Measurements from ENCODE around the gene SLC1A2.
"Not testable (repeated sequence)": the region's sequence is repeated elsewhere in the genome, so short reads cannot be mapped to it uniquely, and the experiment has no call there.

Gene SLC1A2

DNA sequence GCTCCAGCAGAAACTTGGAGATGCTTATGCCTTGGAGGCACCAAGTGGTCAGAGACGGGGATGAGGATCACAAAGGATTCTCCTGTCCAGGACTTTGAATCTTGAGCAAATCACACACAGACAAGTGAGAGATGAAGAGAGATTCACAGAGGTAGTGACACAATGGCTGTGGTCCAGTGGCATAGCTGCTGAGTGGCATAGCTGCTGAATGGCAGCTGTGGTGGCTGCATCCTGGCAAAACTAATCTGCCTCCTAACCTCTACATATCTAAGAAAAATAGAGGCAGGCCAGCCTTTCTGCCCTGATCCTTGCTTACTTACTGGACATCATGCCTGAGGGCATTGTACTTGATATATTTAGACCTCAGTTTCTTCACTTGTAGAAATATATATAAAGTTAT is 177.8 kb downstream of the SLC1A2 start:
- no peak for DNase-seq (ENCODE audit: low spot score)

GRCh38 chr11:35241083-35241482 is 178.3 kb downstream of the SLC1A2 start:
- DNase-seq (ENCODE audit: low spot score): no peak

GRCh38 chr11:35239471-35240075 is 179.8 kb downstream of the SLC1A2 start:
- DNase-seq (ENCODE audit: low spot score): no peak

GRCh38 chr11:35238882-35239281 is 180.5 kb downstream of the SLC1A2 start:
- no peak for DNase-seq (ENCODE audit: low spot score)

DNA sequence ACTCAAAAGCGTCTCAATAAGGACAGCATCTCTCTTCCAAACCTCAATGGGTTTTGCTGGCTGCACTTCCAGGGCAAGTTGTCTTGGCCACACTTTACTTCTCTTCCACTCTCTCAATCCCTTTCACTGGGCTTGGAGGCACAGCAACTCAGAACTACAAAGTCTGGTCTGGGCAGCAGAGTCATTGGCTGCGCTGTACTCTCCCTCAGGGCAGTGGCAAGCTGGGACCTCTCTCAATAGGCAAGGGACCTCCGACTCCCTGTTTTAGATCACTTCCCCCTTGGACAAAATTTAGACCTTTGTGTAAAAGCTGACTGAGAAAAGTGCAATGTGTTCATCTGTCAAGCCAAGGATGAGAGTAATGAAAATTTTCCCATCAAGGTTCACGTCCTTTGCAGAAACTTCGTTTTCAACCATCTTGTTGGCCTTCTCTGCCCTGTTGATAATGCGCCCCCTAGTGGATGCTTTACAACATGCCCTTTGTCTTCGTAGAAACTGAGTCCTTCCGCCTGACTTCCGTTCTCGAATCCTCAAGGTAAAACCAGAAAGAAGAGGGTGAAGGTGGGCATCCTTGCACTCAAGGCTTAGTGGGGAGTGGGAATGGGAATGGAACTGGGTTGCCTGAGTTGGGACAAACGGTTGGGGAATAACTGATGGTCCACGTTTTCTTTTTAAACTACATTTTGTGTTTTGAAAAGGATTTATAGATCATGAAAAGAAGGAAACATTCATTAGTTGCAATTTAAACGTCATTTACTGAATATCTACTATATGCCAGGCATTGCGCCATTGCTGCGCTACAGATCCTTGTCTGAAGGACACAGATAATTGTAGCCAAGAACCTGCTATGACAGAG is 181.3 kb downstream of the SLC1A2 start:
- no peak for DNase-seq (ENCODE audit: low spot score)

GRCh38 chr11:35237351-35237750 is 182.0 kb downstream of the SLC1A2 start:
- DNase-seq (ENCODE audit: low spot score): no peak

DNA sequence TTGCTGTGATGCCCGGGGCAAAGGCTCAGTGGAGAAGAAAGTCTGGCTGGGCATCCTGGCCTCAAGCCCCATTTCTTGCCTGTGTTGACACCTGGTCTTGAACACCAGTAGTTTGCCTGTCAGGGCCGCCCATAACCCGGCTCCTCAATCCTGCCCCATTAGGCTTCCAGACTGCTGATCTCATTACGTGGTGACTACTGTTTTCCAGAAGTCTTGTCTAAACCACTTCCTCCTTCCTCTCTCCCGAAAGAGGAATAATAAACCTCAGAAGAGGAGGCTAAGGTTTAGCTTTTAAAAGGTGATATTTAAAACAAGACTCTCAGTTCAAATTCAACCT is 182.7 kb downstream of the SLC1A2 start:
- no peak for DNase-seq (ENCODE audit: low spot score)

DNA sequence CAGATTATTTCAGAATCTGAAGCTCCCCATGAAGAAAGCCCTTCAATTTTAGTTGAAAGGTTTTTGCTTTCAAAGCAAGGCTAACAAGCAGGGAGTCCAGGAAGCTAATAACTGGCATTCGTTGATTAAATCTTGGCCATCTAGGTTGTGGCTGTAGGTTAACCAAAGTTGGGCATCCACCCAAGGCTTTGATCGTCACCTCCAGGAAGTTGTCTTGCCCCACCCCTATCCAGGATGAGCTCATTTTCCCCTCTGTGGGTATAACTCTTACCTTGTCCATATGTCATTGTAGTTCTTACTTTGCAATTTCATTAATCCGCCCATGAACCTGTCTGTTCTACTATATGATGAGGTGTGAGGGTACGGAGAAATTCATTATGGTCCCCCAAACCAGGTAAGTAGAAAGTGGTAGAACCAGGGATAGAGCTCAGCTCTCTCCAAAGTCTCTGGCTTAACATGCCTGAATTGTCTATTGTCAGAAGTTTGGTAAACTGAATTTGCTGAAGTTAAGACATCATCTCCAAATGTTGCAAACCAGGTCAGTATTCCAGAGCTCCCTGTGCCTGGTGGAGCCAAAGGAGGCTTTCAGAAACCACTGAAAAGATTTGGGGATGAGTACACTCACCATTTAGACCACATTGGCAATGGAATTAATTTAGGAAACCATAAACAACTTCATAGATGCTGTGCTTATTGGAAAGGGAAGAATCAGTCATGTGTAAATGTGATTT is 183.3 kb downstream of the SLC1A2 start:
- DNase-seq (ENCODE audit: low spot score): no peak

GRCh38 chr11:35235498-35235897 is 183.9 kb downstream of the SLC1A2 start:
- no peak for DNase-seq (ENCODE audit: low spot score)

DNA sequence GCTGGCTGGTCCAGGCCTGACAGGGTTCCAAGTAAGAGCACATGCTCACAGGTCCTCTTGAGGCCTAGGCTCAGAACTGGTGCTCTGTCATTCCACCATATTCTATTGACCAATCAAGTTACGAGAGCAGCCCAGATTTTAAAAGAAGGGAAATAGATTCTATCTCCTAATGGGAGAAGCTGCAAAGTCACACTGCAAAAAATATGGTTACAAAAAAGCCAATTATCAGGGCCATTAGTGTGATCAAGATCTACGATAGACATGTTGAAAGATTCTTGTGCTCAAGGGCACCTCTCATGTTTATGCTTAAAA is 184.2 kb downstream of the SLC1A2 start:
- no peak for DNase-seq (ENCODE audit: low spot score)

- no peak for DNase-seq (ENCODE audit: low spot score)
These were observed 184.8 kb downstream of the SLC1A2 start for GRCh38 chr11:35234460-35235156.

DNA sequence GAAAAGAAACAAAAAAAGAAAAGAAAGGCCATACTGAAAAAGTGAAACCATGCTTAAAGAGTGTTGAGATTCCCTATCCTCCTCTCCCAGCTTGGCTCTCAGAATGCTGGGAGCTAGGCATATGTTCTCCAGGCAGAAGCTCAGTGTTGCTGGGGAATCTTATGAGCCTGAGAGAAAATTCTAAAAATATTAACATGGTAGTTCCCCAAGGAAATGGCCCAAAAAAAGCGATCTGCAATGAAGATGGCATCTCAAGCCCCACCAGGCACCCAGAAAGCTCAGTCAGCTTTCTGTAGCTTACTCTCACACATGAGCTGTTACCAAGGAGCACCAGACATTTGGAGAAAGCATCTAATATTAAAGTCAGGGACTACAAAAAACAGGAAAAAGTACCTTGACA is 185.8 kb downstream of the SLC1A2 start:
- no peak for DNase-seq (ENCODE audit: low spot score)

DNA sequence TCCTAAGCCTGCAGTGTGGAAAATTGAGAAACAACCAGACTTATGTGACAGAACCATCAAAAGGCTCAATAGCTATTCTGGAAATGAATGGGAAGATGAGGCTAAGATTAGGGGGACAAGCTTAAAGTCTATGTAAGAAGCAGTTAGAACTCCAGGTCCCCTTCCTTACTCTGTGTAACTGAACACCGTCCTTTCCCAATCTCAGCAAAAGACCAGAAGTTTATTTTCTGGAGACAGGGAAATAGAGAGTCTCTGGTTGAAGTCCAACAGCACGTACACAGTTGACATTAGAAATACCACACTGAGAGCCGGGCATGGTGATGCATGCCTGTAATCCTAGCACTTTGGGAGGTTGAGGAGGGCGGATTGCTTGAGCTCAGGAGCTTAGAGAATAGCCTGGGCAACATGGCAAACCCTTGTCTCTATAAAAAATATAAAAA is 186.4 kb downstream of the SLC1A2 start:
- no peak for DNase-seq (ENCODE audit: low spot score)

DNA sequence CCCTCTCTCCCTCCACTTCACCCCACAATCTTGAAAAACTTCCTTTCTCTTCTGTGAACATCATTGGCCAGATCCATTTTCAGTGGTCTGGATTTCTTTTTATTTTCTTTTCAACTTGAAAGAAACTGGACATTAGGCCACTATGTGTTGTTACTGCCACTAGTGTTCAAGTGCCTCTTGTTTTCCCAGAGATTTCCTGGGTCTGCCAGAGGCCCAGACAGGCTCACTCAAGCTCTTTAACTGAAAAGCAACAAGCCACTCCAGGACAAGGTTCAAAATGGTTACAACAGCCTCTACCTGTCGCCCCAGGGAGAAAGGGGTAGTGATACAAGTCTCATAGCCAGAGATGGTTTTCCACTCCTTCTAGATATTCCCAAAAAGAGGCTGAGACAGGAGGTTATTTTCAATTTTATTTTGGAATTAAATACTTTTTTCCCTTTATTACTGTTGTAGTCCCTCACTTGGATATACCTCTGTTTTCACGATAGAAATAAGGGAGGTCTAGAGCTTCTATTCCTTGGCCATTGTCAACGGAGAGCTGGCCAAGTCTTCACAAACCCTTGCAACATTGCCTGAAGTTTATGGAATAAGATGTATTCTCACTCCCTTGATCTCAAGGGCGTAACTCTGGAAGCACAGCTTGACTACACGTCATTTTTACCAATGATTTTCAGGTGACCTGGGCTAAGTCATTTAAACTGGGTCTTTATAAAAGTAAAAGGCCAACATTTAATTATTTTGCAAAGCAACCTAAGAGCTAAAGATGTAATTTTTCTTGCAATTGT is 188.1 kb downstream of the SLC1A2 start:
- no peak for DNase-seq (ENCODE audit: low spot score)

DNA sequence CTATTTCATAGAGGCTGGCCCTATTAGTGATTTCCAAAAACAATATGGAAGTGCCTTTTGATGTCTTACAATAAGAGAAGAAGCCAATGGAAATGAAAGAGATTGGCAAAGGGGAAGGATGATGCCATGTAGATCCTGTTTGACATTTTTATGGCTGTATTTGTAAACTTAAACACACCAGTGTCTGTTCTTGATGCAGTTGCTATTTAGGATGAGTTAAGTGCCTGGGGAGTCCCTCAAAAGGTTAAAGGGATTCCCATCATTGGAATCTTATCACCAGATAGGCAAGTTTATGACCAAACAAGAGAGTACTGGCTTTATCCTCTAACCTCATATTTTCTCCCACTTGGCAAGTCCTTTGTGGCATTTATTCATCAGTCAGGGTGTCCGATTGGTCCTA is 189.0 kb downstream of the SLC1A2 start:
- DNase-seq (ENCODE audit: low spot score): no peak

DNA sequence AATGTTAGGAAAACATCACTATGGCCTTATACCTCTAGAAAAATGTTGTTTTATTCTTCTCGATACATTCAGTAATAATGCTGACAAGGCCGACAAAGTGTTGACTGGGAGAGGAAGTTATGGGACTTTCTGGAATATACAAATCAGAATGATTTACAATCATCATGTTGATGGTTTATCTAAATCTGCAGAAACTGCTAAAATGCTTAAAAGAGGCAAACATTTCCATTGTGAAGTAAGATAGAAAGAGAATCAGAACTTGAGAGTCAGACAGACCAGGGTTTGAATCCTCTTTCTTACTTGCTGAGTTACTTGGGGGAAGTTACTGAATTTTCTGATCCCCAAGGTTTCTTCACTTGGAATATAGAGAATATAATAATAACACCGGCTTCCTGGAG is 191.0 kb downstream of the SLC1A2 start:
- no peak for DNase-seq (ENCODE audit: low spot score)

DNA sequence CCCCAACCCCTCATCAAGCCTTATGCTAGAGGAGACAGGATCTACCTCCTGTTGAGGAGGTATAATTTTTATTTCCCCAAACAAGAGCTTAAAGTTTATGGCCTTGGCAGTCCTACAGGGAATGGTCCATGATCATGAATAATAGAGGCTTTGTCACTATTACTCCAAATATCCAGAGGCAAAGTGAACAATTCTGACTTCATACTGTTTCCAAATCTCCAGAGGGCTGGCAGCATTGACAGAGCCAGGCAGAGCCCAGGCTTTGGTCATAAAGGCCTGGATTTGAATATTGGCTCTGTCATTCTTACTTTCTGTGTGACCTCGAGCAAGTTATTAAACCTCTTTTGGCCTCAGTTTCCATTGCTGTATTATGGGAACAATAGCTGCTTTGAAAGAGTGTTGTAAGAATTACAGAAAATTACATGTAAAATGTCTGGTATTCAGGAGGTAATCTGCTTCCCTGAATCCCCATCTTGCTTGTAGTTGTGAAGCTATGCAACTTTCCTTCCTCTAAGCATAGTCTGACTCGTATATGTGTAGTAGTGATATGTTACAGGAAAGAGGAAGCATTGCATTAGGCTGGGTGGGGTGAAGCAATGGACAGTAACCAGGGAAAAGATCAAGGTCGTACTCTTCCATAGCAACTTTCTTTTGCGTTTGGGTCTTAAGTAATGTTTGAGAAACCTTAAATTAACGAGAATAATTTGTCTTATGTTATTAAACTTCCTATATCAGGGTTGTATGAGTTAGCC is 191.6 kb downstream of the SLC1A2 start:
- DNase-seq (ENCODE audit: low spot score): peak; percentile 63

- not testable (repeated sequence) for DNase-seq (ENCODE audit: low spot score)
These were observed 192.6 kb downstream of the SLC1A2 start for GRCh38 chr11:35226756-35227155.

DNA sequence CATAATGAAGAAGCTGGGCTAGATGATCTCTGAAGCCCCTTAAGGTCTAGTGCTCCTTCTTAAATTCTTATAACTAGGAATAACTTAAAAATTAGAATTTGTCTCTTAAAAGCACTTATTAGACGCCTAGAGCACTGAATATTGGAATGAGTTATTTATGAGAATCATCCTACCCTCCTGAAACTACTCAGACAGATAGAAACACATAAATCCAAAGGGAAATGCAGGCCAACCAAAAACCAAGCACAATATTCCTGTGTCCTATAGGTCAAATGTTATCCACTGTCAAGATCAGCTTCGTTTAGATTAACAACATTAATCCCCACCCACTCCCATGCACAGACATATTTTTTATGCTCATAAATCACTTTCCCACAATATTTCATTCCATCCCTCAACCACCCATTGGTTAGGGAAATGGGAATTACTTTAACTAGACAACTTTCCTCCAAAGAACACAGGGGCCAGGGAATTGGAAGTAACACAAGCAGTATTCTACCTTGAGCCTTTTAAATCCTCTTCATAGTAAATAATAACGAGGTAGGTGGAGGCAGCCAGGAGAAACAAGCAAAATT is 193.3 kb downstream of the SLC1A2 start:
- no peak for DNase-seq (ENCODE audit: low spot score)

- no peak for DNase-seq (ENCODE audit: low spot score)
These were observed 195.4 kb downstream of the SLC1A2 start for GRCh38 chr11:35223991-35224390.

DNA sequence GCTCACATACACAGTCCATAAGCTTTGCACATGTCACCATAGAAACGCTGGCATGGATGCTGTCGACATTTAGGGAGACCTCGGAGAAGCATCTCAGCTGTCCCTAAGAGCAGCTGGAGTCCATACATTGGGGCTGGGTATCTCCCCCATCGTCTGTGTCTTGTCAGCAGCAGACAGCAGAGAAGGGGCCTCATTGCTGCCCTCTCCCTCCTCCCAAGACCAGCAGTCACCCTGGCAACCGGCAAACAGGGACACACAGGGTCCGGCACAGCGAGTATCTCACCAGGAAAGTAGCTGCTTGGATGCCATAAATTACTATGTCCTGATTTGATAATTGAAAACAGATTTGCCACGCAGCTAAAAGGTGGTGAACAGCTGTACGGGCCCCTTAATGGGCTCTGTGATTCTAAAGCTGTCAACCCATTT is 196.0 kb downstream of the SLC1A2 start:
- DNase-seq (ENCODE audit: low spot score): no peak

Measured in COLO829 (cell line).